DND-41 (cell line): ENCODE results near the gene HOXB13.

ENCODE experiments used
- ATAC-seq: fragments of 200-7000 bp; cut with Tn5 transposase; 3 replicates; pipeline ENCODE4 v1.9.1; 2021; ENCODE audit warnings: low read depth; ENCODE audit not compliant: insufficient read depth
- DNase-seq: peaks from one replicate; pipeline ENCODE4 v3.0.0-alpha.2; 2020
- H2AFZ ChIP-seq: 2 replicates; pipeline ENCODE4 v1.6.0; 2012; ENCODE audit warnings: low read depth, low read length
- H3K27ac ChIP-seq: 2 replicates; pipeline ENCODE4 v1.5.1; 2012; ENCODE audit warnings: low read length, inconsistent platforms
- H3K27me3 ChIP-seq: fragments of 200-600 bp; sonication (generic); 2 replicates; pipeline ENCODE4 v1.6.0; 2012; ENCODE audit warnings: low read length, mild to moderate bottlenecking, inconsistent platforms; ENCODE audit not compliant: insufficient read depth, poor library complexity
- H3K36me3 ChIP-seq: 2 replicates; pipeline ENCODE4 v1.5.1; 2012; ENCODE audit warnings: low read length, inconsistent platforms; ENCODE audit not compliant: insufficient read depth
- H3K4me1 ChIP-seq: 2 replicates; pipeline ENCODE4 v1.5.1; 2012; ENCODE audit warnings: mild to moderate bottlenecking, low read length; ENCODE audit not compliant: insufficient read depth
- H3K4me2 ChIP-seq: 2 replicates; pipeline ENCODE4 v1.6.0; 2012; ENCODE audit warnings: mild to moderate bottlenecking, moderate library complexity, low read length, inconsistent platforms; ENCODE audit not compliant: insufficient read depth
- H3K4me3 ChIP-seq, 2 experiments: fragments of 200-600 bp in 1 of 2; shearing (Covaris generic) in 1 of 2; 2 replicates each; pipeline ENCODE4 v1.5.1; 2012 to 2016; ENCODE audit warnings: inconsistent platforms in 2 of 2, low read length in 2 of 2, mild to moderate bottlenecking in 2 of 2, low read depth in 1 of 2, moderate library complexity in 1 of 2
- H3K79me2 ChIP-seq: 2 replicates; pipeline ENCODE4 v1.6.0; 2012; ENCODE audit warnings: low read length, inconsistent platforms; ENCODE audit not compliant: insufficient read depth
- H3K9ac ChIP-seq: 2 replicates; pipeline ENCODE4 v1.6.0; 2012; ENCODE audit warnings: low read depth, mild to moderate bottlenecking, inconsistent platforms, low read length, moderate library complexity
- H3K9me3 ChIP-seq: 2 replicates; pipeline ENCODE4 v1.5.1; 2012; ENCODE audit warnings: low read length, moderate library complexity, mild to moderate bottlenecking, inconsistent platforms; ENCODE audit not compliant: insufficient read depth, severe bottlenecking
- H4K20me1 ChIP-seq: 2 replicates; pipeline ENCODE4 v1.6.0; 2012; ENCODE audit warnings: low read length; ENCODE audit not compliant: insufficient read depth
- CTCF ChIP-seq: IDR thresholded peaks from 2 replicates; pipeline ENCODE4 v1.5.1; 2012; ENCODE audit warnings: borderline replicate concordance, low read length, moderate library complexity, mild to moderate bottlenecking; ENCODE audit not compliant: poor library complexity, severe bottlenecking; ENCODE audit errors: extremely low read depth
- EZH2 ChIP-seq: IDR thresholded peaks from 3 replicates; pipeline ENCODE4 v1.6.1; 2012; ENCODE audit warnings: borderline replicate concordance, low read depth, mild to moderate bottlenecking, moderate library complexity, low read length, inconsistent platforms; ENCODE audit not compliant: severe bottlenecking

The HOXB13 gene

GRCh38 chr17:48755356-48755755, 26.8 kb upstream of the HOXB13 start:
- ATAC-seq (no peak), DNase-seq (no peak)
- TF ChIP-seq CTCF: no peak
- TF ChIP-seq EZH2: no peak
- Histone ChIP-seq H2AFZ (no peak overlapping the region), H3K4me1 (no peaks in the 10 kb centered on the region), H3K36me3 (no peaks in the 10 kb centered on the region), H4K20me1 (peaks cover 4% of the 10 kb centered on the region; the same call in 1 of the 2 replicates), H3K27ac (no peak overlapping the region), H3K27me3 (peaks cover 43% of the 10 kb centered on the region), H3K4me3 (no peak overlapping the region), H3K9me3 (no peaks in the 10 kb centered on the region), H3K79me2 (no peaks in the 10 kb centered on the region), H3K9ac (no peak overlapping the region), H3K4me2 (no peak overlapping the region)

GRCh38 chr17:48754500-48755261, 26.1 kb upstream of the HOXB13 start:
- no peak for ATAC-seq
- no peaks in the 10 kb centered on the region for H3K9me3 ChIP-seq
- TF ChIP-seq EZH2 (no peak), CTCF (no peak)
- H3K4me1 ChIP-seq: no peaks in the 10 kb centered on the region
- peaks cover 47% of the 10 kb centered on the region for H3K27me3 ChIP-seq
- no peaks in the 10 kb centered on the region for H3K79me2 ChIP-seq
- no peak for DNase-seq
- no peak overlapping the region for H3K9ac ChIP-seq
- H4K20me1 ChIP-seq: peaks cover 4% of the 10 kb centered on the region; the same call in 1 of the 2 replicates
- no peaks in the 10 kb centered on the region for H3K36me3 ChIP-seq
- H3K27ac ChIP-seq: no peak overlapping the region
- no peak overlapping the region for H3K4me2 ChIP-seq
- H3K4me3 ChIP-seq: no peak overlapping the region
- no peak overlapping the region for H2AFZ ChIP-seq

- Histone ChIP-seq H3K27me3 (peaks cover 54% of the 10 kb centered on the region), H3K36me3 (no peaks in the 10 kb centered on the region), H3K9ac (no peak overlapping the region), H3K4me2 (no peak overlapping the region), H3K4me3 (no peak overlapping the region), H3K27ac (no peak overlapping the region), H3K4me1 (no peaks in the 10 kb centered on the region), H2AFZ (no peak overlapping the region), H4K20me1 (peaks cover 4% of the 10 kb centered on the region; the same call in 1 of the 2 replicates), H3K79me2 (no peaks in the 10 kb centered on the region), H3K9me3 (no peaks in the 10 kb centered on the region)
- ATAC-seq: no peak
- DNase-seq: no peak
- TF ChIP-seq CTCF (no peak), EZH2 (no peak)
Measured at GRCh38 chr17:48753794-48754499, 25.4 kb upstream of the HOXB13 start.
